Natural killer cell (primary cell): ENCODE measurements around the gene DNAH10. TPM values are rescaled to one million over a fixed set of nuclear protein-coding genes. Genes with fewer than 3 reads are reported as not detected.
"Not testable (repeated sequence)": the region's sequence is repeated elsewhere in the genome, so short reads cannot be mapped to it uniquely, and the experiment has no call there.

Experiments
- ATAC-seq, 3 donors: fragments of 150-1000 bp in 2 of 3; fragments of 200-7000 bp in 1 of 3; cut with Tn5 transposase; 1 replicate in 1 of 3; 2 replicates in 2 of 3; pipeline ENCODE4 v1.10.0; 2021; ENCODE audit warnings: mild to moderate bottlenecking in 2 of 3, moderate library complexity in 2 of 3
- DNase-seq, 2 donors: peaks; one replicate each; pipeline versions ENCODE4 v3.0.0 to v3.0.0-alpha.2; 2013 to 2021; ENCODE audit warnings: mixed read lengths in 1 of 2
- H3K27ac ChIP-seq: one replicate; pipeline ENCODE4 v1.5.1; 2013; ENCODE audit warnings: mild to moderate bottlenecking, low read length
- H3K27me3 ChIP-seq: one replicate; pipeline ENCODE4 v1.6.1; 2013; ENCODE audit warnings: low read length; ENCODE audit not compliant: control insufficient read depth, insufficient read depth
- H3K36me3 ChIP-seq: one replicate; pipeline ENCODE4 v1.6.1; 2013; ENCODE audit warnings: low read length; ENCODE audit not compliant: control insufficient read depth, insufficient read depth
- H3K4me1 ChIP-seq: one replicate; pipeline ENCODE4 v1.6.1; 2013; ENCODE audit warnings: low read length; ENCODE audit not compliant: control insufficient read depth, insufficient read depth
- H3K4me3 ChIP-seq: one replicate; pipeline ENCODE4 v1.5.1; 2013; ENCODE audit warnings: low read length
- H3K9me3 ChIP-seq: one replicate; pipeline ENCODE4 v1.6.1; 2013; ENCODE audit warnings: low read length; ENCODE audit not compliant: control insufficient read depth, insufficient read depth
- H3K27ac Mint-ChIP-seq, 2 donors: one replicate each; pipeline ENCODE4 v1.8.0; 2022; ENCODE audit warnings: mild to moderate bottlenecking in 2 of 2, mixed read lengths in 2 of 2, moderate library complexity in 1 of 2
- H3K27me3 Mint-ChIP-seq, 2 donors: one replicate each; pipeline ENCODE4 v1.8.0; 2022; ENCODE audit warnings: low read depth in 2 of 2, mixed read lengths in 2 of 2
- H3K36me3 Mint-ChIP-seq: one replicate; pipeline ENCODE4 v1.8.0; 2022; ENCODE audit warnings: mixed read lengths
- H3K4me1 Mint-ChIP-seq, 2 donors: one replicate each; pipeline ENCODE4 v1.8.0; 2022; ENCODE audit warnings: mixed read lengths in 2 of 2
- H3K4me3 Mint-ChIP-seq: one replicate; pipeline ENCODE4 v1.8.0; 2022; ENCODE audit warnings: mild to moderate bottlenecking, moderate library complexity, mixed read lengths
- H3K9me3 Mint-ChIP-seq, 2 donors: one replicate each; pipeline ENCODE4 v1.8.0; 2022; ENCODE audit warnings: mixed read lengths in 2 of 2
- WGBS: methylation state at CpG from one replicate; pipeline ENCODE4 v1.1.7; 2013; ENCODE audit warnings: missing lambda C conversion rate; ENCODE audit not compliant: insufficient coverage; 5-methylcytosine and 5-hydroxymethylcytosine counted together
- intact Hi-C: fragments of 100-400 bp; cut with micrococcal nuclease; formaldehyde crosslinking; loops from one replicate; pipeline ENCODE4 v1.14.2; 2022
- total RNA-seq, 4 donors: library from RNA; stranded (reverse); fragments of 120-200 nt in 1 of 4; gene quantifications; one replicate each; pipeline versions ENCODE4 v1.2.3 to v1.2.4, GENCODE V29; 2013 to 2022
- TF ChIP-seq, protein P1 (sequence below): fragments of 200-600 bp; IDR thresholded peaks from one replicate; pipeline ENCODE4 v1.8.0; 2022; ENCODE audit warnings: antibody characterized with exemption

The DNAH10 gene
- total RNA-seq, 3 donors from 2014 or later (not counting 1 experiment from before 2014, with no cell fraction given) = 0.43 to 1.7 (median 0.94) TPM

DNA sequence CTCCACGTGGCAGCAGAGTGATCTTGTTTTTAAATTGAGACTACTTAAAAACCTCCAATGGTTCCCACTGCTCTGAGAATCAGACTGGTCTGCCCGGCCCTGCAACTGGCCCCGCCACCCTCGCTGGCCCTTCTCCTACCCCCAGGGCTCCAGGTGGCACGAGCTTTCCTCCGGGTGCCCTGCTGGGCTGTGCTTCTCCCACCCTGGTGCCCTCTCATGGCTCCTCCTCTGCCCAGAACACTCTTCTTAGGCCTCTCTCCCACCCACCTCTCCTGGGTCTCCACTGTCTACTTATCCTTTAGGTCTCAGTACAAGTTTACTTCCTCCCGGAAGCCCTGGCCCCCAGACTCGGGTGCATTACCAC is 184.0 kb downstream of the DNAH10 start:
- H3K4me1 ChIP-seq = no peaks in the 10 kb centered on the region
- H3K27ac ChIP-seq = no peak overlapping the region
- WGBS = 82% methylated on average over 8 of the region's 8 CpGs
- intact Hi-C loops = no loop called here
- TF ChIP-seq, protein P1, sequence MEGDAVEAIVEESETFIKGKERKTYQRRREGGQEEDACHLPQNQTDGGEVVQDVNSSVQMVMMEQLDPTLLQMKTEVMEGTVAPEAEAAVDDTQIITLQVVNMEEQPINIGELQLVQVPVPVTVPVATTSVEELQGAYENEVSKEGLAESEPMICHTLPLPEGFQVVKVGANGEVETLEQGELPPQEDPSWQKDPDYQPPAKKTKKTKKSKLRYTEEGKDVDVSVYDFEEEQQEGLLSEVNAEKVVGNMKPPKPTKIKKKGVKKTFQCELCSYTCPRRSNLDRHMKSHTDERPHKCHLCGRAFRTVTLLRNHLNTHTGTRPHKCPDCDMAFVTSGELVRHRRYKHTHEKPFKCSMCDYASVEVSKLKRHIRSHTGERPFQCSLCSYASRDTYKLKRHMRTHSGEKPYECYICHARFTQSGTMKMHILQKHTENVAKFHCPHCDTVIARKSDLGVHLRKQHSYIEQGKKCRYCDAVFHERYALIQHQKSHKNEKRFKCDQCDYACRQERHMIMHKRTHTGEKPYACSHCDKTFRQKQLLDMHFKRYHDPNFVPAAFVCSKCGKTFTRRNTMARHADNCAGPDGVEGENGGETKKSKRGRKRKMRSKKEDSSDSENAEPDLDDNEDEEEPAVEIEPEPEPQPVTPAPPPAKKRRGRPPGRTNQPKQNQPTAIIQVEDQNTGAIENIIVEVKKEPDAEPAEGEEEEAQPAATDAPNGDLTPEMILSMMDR = no peak
- no peak for DNase-seq
- no peaks in the 10 kb centered on the region for H3K27me3 ChIP-seq
- H3K36me3 ChIP-seq = peaks cover 12% of the 10 kb centered on the region
- H3K4me3 ChIP-seq = no peak overlapping the region
- Mint-ChIP-seq H3K4me1 (peaks cover 0 to 31% of the 10 kb centered on the region in 2 donors), H3K27me3 (no peaks in the 10 kb centered on the region), H3K9me3 (no peaks in the 10 kb centered on the region), H3K27ac (peak overlapping the region in 1 of 2 donors; percentile 38), H3K36me3 (peaks cover 15% of the 10 kb centered on the region), H3K4me3 (no peak overlapping the region)
- no peaks in the 10 kb centered on the region for H3K9me3 ChIP-seq
- no peak for ATAC-seq

DNA sequence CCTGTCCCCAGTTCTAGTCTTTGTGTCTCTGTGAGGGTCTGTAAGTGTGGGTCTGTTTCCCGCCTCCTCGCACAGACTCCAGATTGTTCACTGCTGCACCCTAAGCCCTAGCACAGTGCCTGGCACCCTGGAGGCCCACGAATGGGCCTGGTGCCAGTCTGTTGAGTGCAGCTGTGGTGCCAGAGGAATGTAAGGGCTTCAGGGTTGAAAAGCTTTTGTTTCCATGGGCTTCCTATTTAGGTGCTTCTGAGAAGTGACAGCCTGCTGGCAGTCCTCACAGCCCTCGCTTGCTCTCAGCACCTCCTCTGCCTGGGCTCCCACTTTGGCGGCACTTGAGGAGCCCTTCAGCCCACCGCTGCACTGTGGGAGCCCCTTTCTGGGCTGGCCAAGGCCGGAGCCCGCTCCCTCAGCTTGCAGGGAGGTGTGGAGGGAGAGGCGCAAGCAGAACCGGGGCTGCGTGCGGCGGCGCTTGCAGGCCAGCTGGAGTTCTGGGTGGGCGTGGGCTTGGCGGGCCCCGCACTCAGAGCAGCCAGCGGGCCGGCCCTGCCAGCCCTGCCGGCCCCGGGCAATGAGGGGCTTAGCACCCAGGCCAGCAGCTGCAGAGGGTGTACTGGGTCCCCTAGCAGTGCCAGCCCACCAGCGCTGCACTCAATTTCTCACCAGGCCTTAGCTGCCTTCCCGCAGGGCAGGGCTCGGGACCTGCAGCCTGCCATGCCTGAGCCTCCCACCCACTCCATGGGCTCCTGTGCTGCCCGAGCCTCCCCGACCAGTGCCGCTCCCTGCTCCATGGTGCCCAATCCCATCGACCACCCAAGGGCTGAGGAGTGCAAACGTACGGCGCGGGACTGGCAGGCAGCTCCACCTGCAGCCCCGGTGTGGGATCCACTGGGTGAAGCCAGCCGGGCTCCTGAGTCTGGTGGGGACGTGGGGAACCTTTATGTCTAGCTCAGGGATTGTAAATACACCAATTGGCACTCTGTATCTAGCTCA is 184.7 kb downstream of the DNAH10 start:
- H3K27me3 Mint-ChIP-seq, DNase-seq, H3K9me3 Mint-ChIP-seq, H3K4me1 ChIP-seq, H3K9me3 ChIP-seq, H3K27me3 ChIP-seq, H3K4me3 ChIP-seq, H3K4me3 Mint-ChIP-seq, H3K36me3 Mint-ChIP-seq, ATAC-seq, H3K27ac ChIP-seq, intact Hi-C loops: not testable (repeated sequence)
- H3K4me1 Mint-ChIP-seq = peaks cover 0 to 33% of the 10 kb centered on the region in 2 donors
- H3K36me3 ChIP-seq = peaks cover 11% of the 10 kb centered on the region
- H3K27ac Mint-ChIP-seq = peak overlapping the region in 1 of 2 donors; percentile 38
- 95% methylated on average over 32 of the region's 35 CpGs for WGBS

DNA sequence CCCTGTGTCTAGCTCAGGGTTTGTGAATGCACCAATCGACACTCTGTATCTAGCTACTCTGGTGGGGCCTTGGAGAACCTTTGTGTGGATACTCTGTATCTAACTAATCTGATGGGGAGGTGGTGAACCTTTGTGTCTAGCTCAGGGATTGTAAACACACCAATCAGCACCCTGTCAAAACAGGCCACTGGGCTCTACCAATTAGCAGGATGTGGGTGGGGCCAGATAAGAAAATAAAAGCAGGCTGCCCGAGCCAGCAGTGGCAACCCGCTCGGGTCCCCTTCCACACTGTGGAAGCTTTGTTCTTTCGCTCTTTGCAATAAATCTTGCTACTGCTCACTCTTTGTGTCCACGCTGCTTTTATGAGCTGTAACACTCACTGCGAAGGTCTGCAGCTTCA is 185.4 kb downstream of the DNAH10 start:
- H3K36me3 ChIP-seq, H3K27ac Mint-ChIP-seq, H3K4me1 ChIP-seq, H3K27ac ChIP-seq, H3K9me3 ChIP-seq, ATAC-seq, DNase-seq, H3K4me3 ChIP-seq, H3K9me3 Mint-ChIP-seq, intact Hi-C loops, H3K27me3 ChIP-seq, H3K36me3 Mint-ChIP-seq, H3K27me3 Mint-ChIP-seq, H3K4me3 Mint-ChIP-seq: not testable (repeated sequence)
- 88% methylated on average over 6 of the region's 7 CpGs for WGBS
- peaks cover 0 to 33% of the 10 kb centered on the region in 2 donors for H3K4me1 Mint-ChIP-seq

DNA sequence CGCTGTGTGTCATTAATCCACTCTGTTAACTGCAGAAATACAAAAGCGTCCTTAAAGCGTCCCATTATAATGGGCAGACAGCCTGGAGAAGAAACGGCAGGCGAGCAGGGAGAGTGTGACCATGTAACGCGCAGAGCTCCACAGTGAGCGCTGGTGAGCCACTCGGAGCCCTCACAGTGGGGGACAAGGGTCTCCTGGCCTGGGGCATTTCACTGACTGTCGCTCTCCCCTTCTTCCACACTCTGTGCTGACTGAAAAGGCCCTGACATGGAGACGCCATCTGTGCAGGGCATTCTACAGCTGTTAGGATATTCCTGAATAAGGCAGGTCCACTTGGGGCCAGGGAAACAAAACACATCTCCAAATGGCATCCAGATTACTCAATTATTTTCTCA is 186.3 kb downstream of the DNAH10 start:
- WGBS = 96% methylated on average over 11 of the region's 11 CpGs
- Histone ChIP-seq H3K27ac (no peak overlapping the region), H3K9me3 (no peaks in the 10 kb centered on the region), H3K4me1 (no peaks in the 10 kb centered on the region), H3K4me3 (no peak overlapping the region), H3K27me3 (no peaks in the 10 kb centered on the region), H3K36me3 (peaks cover 3% of the 10 kb centered on the region)
- TF ChIP-seq, protein P1 = no peak
- intact Hi-C loops = no loop called here
- H3K36me3 Mint-ChIP-seq = no peaks in the 10 kb centered on the region
- no peak for ATAC-seq
- no peaks in the 10 kb centered on the region for H3K27me3 Mint-ChIP-seq
- H3K9me3 Mint-ChIP-seq = no peaks in the 10 kb centered on the region
- H3K4me3 Mint-ChIP-seq = no peak overlapping the region
- H3K4me1 Mint-ChIP-seq = peaks cover 0 to 33% of the 10 kb centered on the region in 2 donors
- DNase-seq = no peak
- H3K27ac Mint-ChIP-seq = no peak overlapping the region
